ENCODE data around the gene CENPX.

The CENPX gene

GRCh38 chr17:82060614-82061013 lies 37.9 kb upstream of the CENPX start:
- no peaks in the 10 kb centered on the region for H3K9me3 ChIP-seq (ENCODE audit: control insufficient read depth, low read depth, low read length)
- peaks cover 52% of the 10 kb centered on the region for H3K36me3 ChIP-seq (ENCODE audit: control insufficient read depth, low read depth, low read length)
- H3K27me3 ChIP-seq (ENCODE audit: control insufficient read depth, insufficient read depth, low read length) = no peaks in the 10 kb centered on the region
- H3K4me3 ChIP-seq (ENCODE audit: low read length) = no peak overlapping the region
- no peaks in the 10 kb centered on the region for H3K4me1 ChIP-seq (ENCODE audit: control insufficient read depth, low read depth, low read length)
- H3K9ac ChIP-seq (ENCODE audit: low read length) = no peak overlapping the region
- no peak overlapping the region for H3K27ac ChIP-seq (ENCODE audit: low read length)

DNA sequence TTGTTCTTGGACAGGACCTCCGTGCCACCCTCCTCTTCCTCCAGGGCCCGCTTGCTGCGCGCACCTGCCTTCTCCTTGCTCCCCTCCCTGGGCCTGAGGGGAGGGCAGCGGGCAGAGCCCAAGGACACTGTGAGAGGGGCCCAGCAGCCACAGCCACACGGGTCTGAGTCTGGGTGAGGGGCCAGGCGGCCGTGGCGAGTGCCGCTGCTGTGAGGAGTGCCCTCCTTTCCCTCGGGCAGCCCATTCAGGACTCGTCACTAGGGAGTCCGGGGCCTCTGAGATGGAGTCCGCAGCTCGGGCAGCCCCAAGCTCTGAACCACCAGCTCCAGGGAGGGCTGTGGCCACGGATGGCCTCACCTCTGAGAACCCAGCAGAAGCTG lies 37.3 kb upstream of the CENPX start:
- Histone ChIP-seq H3K4me3 (ENCODE audit: low read length) (no peak overlapping the region), H3K27me3 (ENCODE audit: control insufficient read depth, insufficient read depth, low read length) (no peaks in the 10 kb centered on the region), H3K4me1 (ENCODE audit: control insufficient read depth, low read depth, low read length) (no peaks in the 10 kb centered on the region), H3K36me3 (ENCODE audit: control insufficient read depth, low read depth, low read length) (peaks cover 55% of the 10 kb centered on the region), H3K27ac (ENCODE audit: low read length) (no peak overlapping the region), H3K9me3 (ENCODE audit: control insufficient read depth, low read depth, low read length) (no peaks in the 10 kb centered on the region), H3K9ac (ENCODE audit: low read length) (no peak overlapping the region)

DNA sequence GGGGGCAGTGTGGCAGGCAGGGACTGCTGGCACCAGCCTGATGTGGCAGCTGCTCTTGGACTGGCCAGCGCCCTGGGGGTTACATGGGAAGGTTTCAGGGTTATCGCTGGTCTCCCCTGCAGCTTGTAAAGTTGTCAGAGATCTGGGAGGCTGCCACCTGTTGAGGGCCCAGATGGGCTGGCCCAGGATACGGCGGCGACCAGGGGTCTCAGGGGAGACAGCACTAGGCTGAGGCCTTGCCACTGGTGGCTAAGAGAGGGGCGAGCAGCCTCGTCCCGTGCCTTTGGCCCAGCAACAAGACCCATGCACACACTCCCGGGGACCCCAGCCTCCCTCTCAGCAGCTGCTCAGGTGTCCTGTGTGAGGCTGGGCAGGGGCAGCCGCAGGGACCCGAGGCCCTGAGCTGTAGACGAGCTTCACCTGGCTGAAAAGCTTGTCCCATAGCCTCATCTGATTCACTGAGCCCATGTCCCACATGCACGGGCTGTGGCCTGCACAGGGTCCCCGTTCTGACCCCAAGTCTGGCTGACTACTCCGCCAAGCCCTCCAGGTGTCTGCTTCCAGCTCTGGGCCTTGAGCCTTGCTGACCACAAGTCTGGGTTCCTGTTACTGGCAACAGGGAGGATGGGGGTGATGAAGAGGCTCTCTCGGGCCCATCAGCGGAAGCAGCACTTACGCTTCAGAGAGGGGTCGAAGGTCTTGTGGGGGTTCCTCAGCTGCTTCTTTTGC lies 36.8 kb upstream of the CENPX start:
- Histone ChIP-seq H3K9ac (ENCODE audit: low read length) (no peak overlapping the region), H3K9me3 (ENCODE audit: control insufficient read depth, low read depth, low read length) (no peaks in the 10 kb centered on the region), H3K36me3 (ENCODE audit: control insufficient read depth, low read depth, low read length) (peaks cover 61% of the 10 kb centered on the region), H3K4me1 (ENCODE audit: control insufficient read depth, low read depth, low read length) (no peaks in the 10 kb centered on the region), H3K27ac (ENCODE audit: low read length) (no peak overlapping the region), H3K27me3 (ENCODE audit: control insufficient read depth, insufficient read depth, low read length) (no peaks in the 10 kb centered on the region), H3K4me3 (ENCODE audit: low read length) (no peak overlapping the region)

DNA sequence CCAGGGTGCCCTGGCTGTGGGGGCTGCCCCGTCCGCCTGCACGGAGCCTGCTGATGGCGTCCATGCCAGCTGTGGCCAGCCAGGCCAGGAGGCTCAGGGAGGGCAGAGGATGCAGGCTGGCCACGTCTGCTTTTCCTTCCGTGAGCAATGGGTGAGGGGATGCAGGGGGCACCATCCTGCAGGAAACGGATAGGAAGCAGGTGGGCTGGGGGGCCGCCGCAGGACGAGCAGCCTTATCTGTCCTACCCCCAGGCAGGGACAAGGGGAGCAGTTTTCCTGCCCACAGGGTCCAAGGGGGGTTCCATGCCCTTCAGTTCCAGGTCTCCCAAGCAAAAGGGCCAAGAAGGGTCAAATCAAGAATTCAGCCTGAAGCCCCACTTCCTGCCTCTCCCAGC lies 36.2 kb upstream of the CENPX start:
- Histone ChIP-seq H3K4me1 (ENCODE audit: control insufficient read depth, low read depth, low read length) (no peaks in the 10 kb centered on the region), H3K4me3 (ENCODE audit: low read length) (no peak overlapping the region), H3K36me3 (ENCODE audit: control insufficient read depth, low read depth, low read length) (peaks cover 61% of the 10 kb centered on the region), H3K9me3 (ENCODE audit: control insufficient read depth, low read depth, low read length) (no peaks in the 10 kb centered on the region), H3K27ac (ENCODE audit: low read length) (no peak overlapping the region), H3K27me3 (ENCODE audit: control insufficient read depth, insufficient read depth, low read length) (no peaks in the 10 kb centered on the region), H3K9ac (ENCODE audit: low read length) (no peak overlapping the region)

- Histone ChIP-seq H3K4me1 (ENCODE audit: control insufficient read depth, low read depth, low read length) (no peaks in the 10 kb centered on the region), H3K27ac (ENCODE audit: low read length) (no peak overlapping the region), H3K9me3 (ENCODE audit: control insufficient read depth, low read depth, low read length) (no peaks in the 10 kb centered on the region), H3K27me3 (ENCODE audit: control insufficient read depth, insufficient read depth, low read length) (no peaks in the 10 kb centered on the region), H3K36me3 (ENCODE audit: control insufficient read depth, low read depth, low read length) (peaks cover 65% of the 10 kb centered on the region), H3K9ac (ENCODE audit: low read length) (no peak overlapping the region), H3K4me3 (ENCODE audit: low read length) (no peak overlapping the region)
Measured at GRCh38 chr17:82058230-82058854, 35.7 kb upstream of the CENPX start.

GRCh38 chr17:82056729-82057621 lies 34.3 kb upstream of the CENPX start:
- no peaks in the 10 kb centered on the region for H3K4me1 ChIP-seq (ENCODE audit: control insufficient read depth, low read depth, low read length)
- H3K4me3 ChIP-seq (ENCODE audit: low read length) = no peak overlapping the region
- no peak overlapping the region for H3K9ac ChIP-seq (ENCODE audit: low read length)
- no peaks in the 10 kb centered on the region for H3K9me3 ChIP-seq (ENCODE audit: control insufficient read depth, low read depth, low read length)
- H3K27me3 ChIP-seq (ENCODE audit: control insufficient read depth, insufficient read depth, low read length) = no peaks in the 10 kb centered on the region
- no peak overlapping the region for H3K27ac ChIP-seq (ENCODE audit: low read length)
- peaks cover 63% of the 10 kb centered on the region for H3K36me3 ChIP-seq (ENCODE audit: control insufficient read depth, low read depth, low read length)

- H3K4me1 ChIP-seq (ENCODE audit: control insufficient read depth, low read depth, low read length) = no peaks in the 10 kb centered on the region
- H3K27ac ChIP-seq (ENCODE audit: low read length) = no peak overlapping the region
- H3K27me3 ChIP-seq (ENCODE audit: control insufficient read depth, insufficient read depth, low read length) = no peaks in the 10 kb centered on the region
Measured at GRCh38 chr17:82055965-82056728, 33.5 kb upstream of the CENPX start.

GRCh38 chr17:82055023-82055964 lies 32.6 kb upstream of the CENPX start:
- no peaks in the 10 kb centered on the region for H3K27me3 ChIP-seq (ENCODE audit: control insufficient read depth, insufficient read depth, low read length)
- no peaks in the 10 kb centered on the region for H3K9me3 ChIP-seq (ENCODE audit: control insufficient read depth, low read depth, low read length)
- peaks cover 49% of the 10 kb centered on the region for H3K36me3 ChIP-seq (ENCODE audit: control insufficient read depth, low read depth, low read length)
- no peak overlapping the region for H3K27ac ChIP-seq (ENCODE audit: low read length)
- no peaks in the 10 kb centered on the region for H3K4me1 ChIP-seq (ENCODE audit: control insufficient read depth, low read depth, low read length)
- H3K9ac ChIP-seq (ENCODE audit: low read length) = no peak overlapping the region
- no peak overlapping the region for H3K4me3 ChIP-seq (ENCODE audit: low read length)

More at GRCh38 chr17:82055965-82056728, 33.5 kb upstream of the CENPX start:
- Histone ChIP-seq H3K36me3 (ENCODE audit: control insufficient read depth, low read depth, low read length) (peaks cover 57% of the 10 kb centered on the region), H3K9ac (ENCODE audit: low read length) (no peak overlapping the region), H3K9me3 (ENCODE audit: control insufficient read depth, low read depth, low read length) (no peaks in the 10 kb centered on the region), H3K4me3 (ENCODE audit: low read length) (no peak overlapping the region)

GRCh38 chr17:82054351-82055022 lies 31.8 kb upstream of the CENPX start:
- Histone ChIP-seq H3K36me3 (ENCODE audit: control insufficient read depth, low read depth, low read length) (peaks cover 43% of the 10 kb centered on the region), H3K9me3 (ENCODE audit: control insufficient read depth, low read depth, low read length) (no peaks in the 10 kb centered on the region), H3K4me1 (ENCODE audit: control insufficient read depth, low read depth, low read length) (no peaks in the 10 kb centered on the region), H3K9ac (ENCODE audit: low read length) (no peak overlapping the region), H3K27ac (ENCODE audit: low read length) (no peak overlapping the region), H3K27me3 (ENCODE audit: control insufficient read depth, insufficient read depth, low read length) (no peaks in the 10 kb centered on the region), H3K4me3 (ENCODE audit: low read length) (no peak overlapping the region)

DNA sequence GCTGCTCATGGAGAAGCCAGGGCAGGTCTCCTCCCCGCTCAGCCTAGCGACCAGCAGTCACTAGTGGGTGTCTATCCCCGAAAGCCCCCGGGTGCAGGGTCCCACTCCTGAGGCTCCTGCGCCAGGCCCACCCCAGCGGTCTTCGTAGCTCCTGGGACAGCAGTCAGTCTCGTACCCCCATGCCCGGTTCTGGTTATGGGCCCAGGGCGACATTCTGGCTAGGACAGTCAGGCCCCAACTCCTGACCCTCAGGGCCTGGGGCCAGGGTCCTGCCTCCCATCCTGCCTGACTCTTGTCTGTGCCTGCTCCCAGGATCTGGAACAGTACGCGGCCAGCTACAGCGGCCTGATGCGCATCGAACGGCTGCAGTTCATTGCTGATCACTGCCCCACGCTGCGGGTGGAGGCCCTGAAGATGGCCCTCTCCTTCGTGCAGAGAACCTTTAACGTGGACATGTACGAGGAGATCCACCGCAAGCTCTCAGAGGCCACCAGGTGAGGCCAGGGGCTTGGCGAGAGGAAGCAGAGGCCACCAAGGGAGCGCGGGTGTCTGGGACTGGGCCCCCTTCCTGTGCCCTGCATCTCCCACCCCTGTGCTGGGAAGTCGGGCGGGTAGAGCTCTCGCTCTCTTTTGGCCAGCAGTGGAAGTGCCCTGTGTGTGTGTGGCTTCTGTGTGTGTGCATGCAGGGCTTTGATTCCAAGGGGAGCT lies 31.0 kb upstream of the CENPX start:
- H3K4me3 ChIP-seq (ENCODE audit: low read length) = no peak overlapping the region
- no peaks in the 10 kb centered on the region for H3K4me1 ChIP-seq (ENCODE audit: control insufficient read depth, low read depth, low read length)
- no peak overlapping the region for H3K9ac ChIP-seq (ENCODE audit: low read length)
- H3K36me3 ChIP-seq (ENCODE audit: control insufficient read depth, low read depth, low read length) = peaks cover 42% of the 10 kb centered on the region
- no peaks in the 10 kb centered on the region for H3K27me3 ChIP-seq (ENCODE audit: control insufficient read depth, insufficient read depth, low read length)
- H3K9me3 ChIP-seq (ENCODE audit: control insufficient read depth, low read depth, low read length) = no peaks in the 10 kb centered on the region
- H3K27ac ChIP-seq (ENCODE audit: low read length) = no peak overlapping the region

Measured in iPS-18a (cell line).